HG03575 (cell line): ENCODE results near the gene MRPL11.

Experiments
- ATAC-seq: cut with Tn5 transposase; IDR thresholded peaks from one replicate; pipeline ENCODE4 v1.9.1; 2021; ENCODE audit not compliant: unreplicated experiment, insufficient number of reproducible peaks, low FRiP score; ENCODE audit errors: extremely low read depth

Gene MRPL11

GRCh38 chr11:66438504-66439466 is at the start of gene MRPL11:
MRPL11 (minus strand) TSS chr11:66438848; CDS start chr11:66438754, 94 bp downstream.
- peak; percentile 83 for ATAC-seq

GRCh38 chr11:66484806-66485380 is 46.2 kb upstream of the MRPL11 start:
- ATAC-seq, result no peak

GRCh38 chr11:66480117-66480938 is 41.7 kb upstream of the MRPL11 start, which contains the start of gene DPP3:
DPP3 (plus strand) TSS chr11:66480434; CDS start chr11:66482201, 1,767 bp downstream.
- peak; percentile 43 for ATAC-seq

GRCh38 chr11:66479394-66480116 is 40.9 kb upstream of the MRPL11 start:
- ATAC-seq, result no peak

GRCh38 chr11:66478729-66479393 is 40.2 kb upstream of the MRPL11 start:
- no peak for ATAC-seq

- no peak for ATAC-seq
Measured at GRCh38 chr11:66477263-66478201, 38.9 kb upstream of the MRPL11 start.

- ATAC-seq, result no peak
Measured at GRCh38 chr11:66476841-66477251, 38.2 kb upstream of the MRPL11 start.

- no peak for ATAC-seq
Measured at GRCh38 chr11:66476173-66476840, 37.7 kb upstream of the MRPL11 start.

- ATAC-seq, result no peak
Measured at GRCh38 chr11:66475349-66476172, 36.9 kb upstream of the MRPL11 start.

- no peak for ATAC-seq
Measured at GRCh38 chr11:66473608-66474515, 35.2 kb upstream of the MRPL11 start.

GRCh38 chr11:66473167-66473566 is 34.5 kb upstream of the MRPL11 start:
- ATAC-seq, result no peak

GRCh38 chr11:66472054-66472453 is 33.4 kb upstream of the MRPL11 start:
- no peak for ATAC-seq

GRCh38 chr11:66471142-66471541 is 32.5 kb upstream of the MRPL11 start:
- ATAC-seq, result no peak

GRCh38 chr11:66470015-66470414 is 31.4 kb upstream of the MRPL11 start:
- ATAC-seq, result no peak

GRCh38 chr11:66469441-66469840 is 30.8 kb upstream of the MRPL11 start:
- ATAC-seq, result no peak
